K562 (cell line): Measurements from ENCODE around the gene CTIF. TPM values are rescaled to one million over a fixed set of nuclear protein-coding genes. Genes with fewer than 3 reads are reported as not detected.
A peak's percentile ranks its signal among the peaks of the same experiment; 100 is the strongest.

Experiments used
- AFF4 ChIP-seq: sonication (generic); formaldehyde crosslinking; IDR thresholded peaks from 2 replicates; pipeline ENCODE4 v1.8.0; 2023; ENCODE audit warnings: mild to moderate bottlenecking, missing genetic modification reagents
- ARNT ChIP-seq, 2 experiments: fragments of 450-650 bp; IDR thresholded peaks; 2 replicates each; pipeline ENCODE4 v1.6.1; 2016; ENCODE audit warnings: mild to moderate bottlenecking in 1 of 2
- CLOCK ChIP-seq: fragments of 250-450 bp; sonication (Bioruptor Pico); IDR thresholded peaks from 2 replicates; pipeline ENCODE4 v1.4.0; 2020; ENCODE audit warnings: mild to moderate bottlenecking, moderate library complexity, borderline replicate concordance
- CREBBP ChIP-seq: IDR thresholded peaks from one replicate; pipeline ENCODE4 v1.6.1; 2012; ENCODE audit warnings: low read depth, mild to moderate bottlenecking, control low read depth, inconsistent platforms, low read length
- DNMT1 ChIP-seq: fragments of 450-650 bp; IDR thresholded peaks from 2 replicates; pipeline ENCODE4 v1.6.1; 2016; ENCODE audit warnings: antibody characterized with exemption, mild to moderate bottlenecking
- GATAD2A ChIP-seq: fragments of 450-650 bp; IDR thresholded peaks from 2 replicates; pipeline ENCODE4 v1.6.1; 2017
- HDAC8 ChIP-seq: fragments of 450-650 bp; IDR thresholded peaks from 2 replicates; pipeline ENCODE4 v1.6.1; 2016; ENCODE audit warnings: mild to moderate bottlenecking, missing genetic modification characterization, moderate library complexity, missing compliant biosample characterization
- KDM4B ChIP-seq, 2 experiments: fragments of 450-650 bp in 1 of 2; sonication (generic) in 1 of 2; IDR thresholded peaks; 2 replicates each; pipeline ENCODE4 v1.6.1; 2016 to 2017; ENCODE audit warnings: borderline replicate concordance in 2 of 2, antibody characterized with exemption in 1 of 2, low read depth in 1 of 2, mild to moderate bottlenecking in 1 of 2
- MECOM ChIP-seq: fragments of 250-450 bp; sonication (Bioruptor Pico); IDR thresholded peaks from 2 replicates; pipeline ENCODE4 v1.8.0; 2022; ENCODE audit warnings: inconsistent platforms
- MTF1 ChIP-seq: fragments of 250-450 bp; sonication (Bioruptor Pico); IDR thresholded peaks from 2 replicates; pipeline ENCODE4 v1.9.0; 2021; ENCODE audit warnings: moderate library complexity, mild to moderate bottlenecking, inconsistent platforms, borderline replicate concordance
- MYNN ChIP-seq, 2 experiments: sonication (generic); formaldehyde crosslinking in 1 of 2; IDR thresholded peaks; 2 replicates each; pipeline versions ENCODE4 v1.5.0 to v1.6.1; 2016 to 2020; ENCODE audit warnings: antibody characterized with exemption in 1 of 2, missing genetic modification reagents in 1 of 2
- NCOA2 ChIP-seq, 2 experiments: fragments of 450-650 bp; IDR thresholded peaks; 2 replicates each; pipeline ENCODE4 v1.6.1; 2018; ENCODE audit warnings: mild to moderate bottlenecking in 2 of 2, moderate library complexity in 1 of 2; ENCODE audit not compliant: partially characterized antibody in 2 of 2
- SMARCA5 ChIP-seq: fragments of 450-650 bp; IDR thresholded peaks from 2 replicates; pipeline ENCODE4 v1.6.1; 2016
- SMARCC2 ChIP-seq: fragments of 450-650 bp; IDR thresholded peaks from 2 replicates; pipeline ENCODE4 v1.6.1; 2017; ENCODE audit warnings: antibody characterized with exemption, moderate library complexity, mild to moderate bottlenecking, low read depth
- SMC3 ChIP-seq: conservative IDR thresholded peaks from 2 replicates; pipeline ENCODE4 v1.6.1; 2011; ENCODE audit warnings: low read depth, low read length, improper control_type of control experiment; ENCODE audit not compliant: insufficient read depth
- SRSF1 ChIP-seq: fragments of 200-400 bp; formaldehyde crosslinking; IDR thresholded peaks from 2 replicates; pipeline ENCODE4 v1.6.1; 2017; ENCODE audit warnings: mild to moderate bottlenecking, low read depth, low read length, moderate library complexity
- TCFL5 ChIP-seq: fragments of 250-450 bp; sonication (Bioruptor Pico); conservative IDR thresholded peaks from 2 replicates; pipeline ENCODE4 v1.6.1; 2021; ENCODE audit warnings: mild to moderate bottlenecking, moderate library complexity, matching md5 sums
- ZBTB5 ChIP-seq: fragments of 450-650 bp; IDR thresholded peaks from 2 replicates; pipeline ENCODE4 v1.6.1; 2017; ENCODE audit warnings: antibody characterized with exemption
- ZFP36 ChIP-seq: fragments of 150-350 bp; IDR thresholded peaks from 2 replicates; pipeline ENCODE4 v1.6.1; 2018; ENCODE audit warnings: low read length, low read depth; ENCODE audit not compliant: partially characterized antibody
- polyA plus RNA-seq, 8 experiments: library from polyadenylated mRNA; depleted of rRNA in 4 of 8; stranded (reverse) in 5 of 8; unstranded in 3 of 8; fragments of >200 nt; fragmentation: Nextera tagmentation in 2 of 8; fragmentation: Illumina TruSeq in 1 of 8; extraction: Ambion mirVana in 2 of 8; extraction: Trizol in 1 of 8; gene quantifications; 2 replicates each; pipeline versions ENCODE4 v1.2.1 to v1.2.3, GENCODE V29; 2011 to 2014; ENCODE audit warnings: inconsistent platforms in 1 of 8, missing spikeins in 1 of 8
- total RNA-seq, 7 experiments: library from RNA; depleted of rRNA in 6 of 7; stranded (reverse); fragments of >200 nt in 6 of 7; fragmentation: Illumina TruSeq in 2 of 7; extraction: Trizol in 2 of 7; gene quantifications; 2 replicates each; pipeline versions ENCODE4 v1.2.1 to v1.2.3, GENCODE V29; 2011 to 2021; ENCODE audit warnings: low replicate concordance in 1 of 7

CTIF gene
- total and polyA plus RNA-seq, 9 of the 15 experiments (the other 6 are each of a cell fraction or from before 2014, with no cell fraction given) = 0.17 to 11.5 (median 2.2) TPM

GRCh38 chr18:48896875-48897511, 358.2 kb downstream of the CTIF start (continued):
- no peak for TF ChIP-seq HDAC8 (tag)
- no peak for TF ChIP-seq SRSF1
- no peak for TF ChIP-seq CLOCK (CRISPR knock-in tag)
- TF ChIP-seq ZFP36 = peak; percentile 5
- no peak for TF ChIP-seq CREBBP
- no peak; a peak in 1 of 4 replicates for TF ChIP-seq KDM4B (IDR thresholded peaks at IDR 0.05; ENCODE audit: borderline replicate concordance in 2 of 2, low read depth in 1 of 2)
- TF ChIP-seq NCOA2 (IDR thresholded peaks at IDR 0.05; ENCODE audit: partially characterized antibody in 2 of 2) = no peak
- TF ChIP-seq MECOM = no peak
- no peak for TF ChIP-seq MYNN (IDR thresholded peaks at IDR 0.05)
- TF ChIP-seq MYNN (CRISPR knock-in tag; IDR thresholded peaks at IDR 0.05) = no peak
- TF ChIP-seq SMC3 = peak; percentile 38; the same call in 1 of the 2 replicates
- TF ChIP-seq GATAD2A = no peak
- peak; percentile 27; the same call in 1 of the 2 replicates for TF ChIP-seq AFF4
- TF ChIP-seq SMARCC2 = no peak
- TF ChIP-seq SMARCA5 = no peak
- TF ChIP-seq MTF1 (CRISPR knock-in tag) = no peak
- TF ChIP-seq ZBTB5 = no peak
- no peak for TF ChIP-seq ARNT (IDR thresholded peaks at IDR 0.05)
- TF ChIP-seq TCFL5 = no peak
- TF ChIP-seq DNMT1 = no peak
